Mammary epithelial cell (primary cell): ENCODE results near the gene HCN3.

Experiments used
- EZH2 ChIP-seq: IDR thresholded peaks from 2 replicates; pipeline ENCODE4 v1.6.1; 2012; ENCODE audit warnings: low read length, inconsistent platforms, borderline replicate concordance
- TF ChIP-seq, protein P1 (sequence below), 2 donors: IDR thresholded peaks in 1 of 2; conservative IDR thresholded peaks in 1 of 2; 2 replicates each; pipeline ENCODE4 v1.5.1; 2011 to 2012; ENCODE audit warnings: inconsistent platforms in 2 of 2, low read length in 2 of 2, mild to moderate bottlenecking in 2 of 2, control low read depth in 1 of 2, low read depth in 1 of 2; ENCODE audit not compliant: insufficient read depth in 1 of 2; ENCODE audit errors: extremely low read depth in 1 of 2

- TF ChIP-seq, protein P1, sequence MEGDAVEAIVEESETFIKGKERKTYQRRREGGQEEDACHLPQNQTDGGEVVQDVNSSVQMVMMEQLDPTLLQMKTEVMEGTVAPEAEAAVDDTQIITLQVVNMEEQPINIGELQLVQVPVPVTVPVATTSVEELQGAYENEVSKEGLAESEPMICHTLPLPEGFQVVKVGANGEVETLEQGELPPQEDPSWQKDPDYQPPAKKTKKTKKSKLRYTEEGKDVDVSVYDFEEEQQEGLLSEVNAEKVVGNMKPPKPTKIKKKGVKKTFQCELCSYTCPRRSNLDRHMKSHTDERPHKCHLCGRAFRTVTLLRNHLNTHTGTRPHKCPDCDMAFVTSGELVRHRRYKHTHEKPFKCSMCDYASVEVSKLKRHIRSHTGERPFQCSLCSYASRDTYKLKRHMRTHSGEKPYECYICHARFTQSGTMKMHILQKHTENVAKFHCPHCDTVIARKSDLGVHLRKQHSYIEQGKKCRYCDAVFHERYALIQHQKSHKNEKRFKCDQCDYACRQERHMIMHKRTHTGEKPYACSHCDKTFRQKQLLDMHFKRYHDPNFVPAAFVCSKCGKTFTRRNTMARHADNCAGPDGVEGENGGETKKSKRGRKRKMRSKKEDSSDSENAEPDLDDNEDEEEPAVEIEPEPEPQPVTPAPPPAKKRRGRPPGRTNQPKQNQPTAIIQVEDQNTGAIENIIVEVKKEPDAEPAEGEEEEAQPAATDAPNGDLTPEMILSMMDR (conservative IDR thresholded peaks at IDR 0.05 in 1 of 2, IDR thresholded peaks at IDR 0.05 in 1 of 2; ENCODE audit: extremely low read depth in 1 of 2, insufficient read depth in 1 of 2, low read depth in 1 of 2, low read length in 2 of 2): no peak
- no peak for TF ChIP-seq EZH2
These were observed 40.8 kb downstream of the HCN3 start for GRCh38 chr1:155318082-155318481.
